ENCODE data around the gene CHD9. TPM values are rescaled to one million over a fixed set of nuclear protein-coding genes. Genes with fewer than 3 reads are reported as not detected.

The CHD9 gene
- total and polyA plus RNA-seq, 4 donors, result 6.2 to 46.6 (median 32.5) TPM

- TF ChIP-seq REST (IDR thresholded peaks at IDR 0.05), result no peak
- TF ChIP-seq FOXA2 (IDR thresholded peaks at IDR 0.05), result no peak
Observed at GRCh38 chr16:53153130-53153529, 98.3 kb downstream of the CHD9 start (continued).

DNA sequence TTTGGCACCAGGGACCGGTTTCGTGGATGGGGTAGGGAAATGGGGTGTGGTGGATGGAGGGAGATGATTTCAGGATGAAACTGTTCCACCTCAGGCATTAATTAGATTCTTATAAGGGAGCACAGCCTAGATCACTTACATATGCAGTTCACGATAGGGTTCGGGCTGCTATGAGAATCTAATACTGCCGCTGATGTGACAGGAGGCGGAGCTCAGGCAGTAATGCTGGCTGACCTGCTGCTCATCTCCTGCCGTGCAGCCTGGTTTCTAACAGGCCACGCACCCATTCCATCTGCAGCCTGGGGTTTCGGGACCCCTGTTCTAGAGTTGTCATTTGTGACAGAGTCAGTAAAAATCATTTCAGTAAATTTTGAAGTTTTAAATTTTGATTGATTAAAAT is 99.7 kb downstream of the CHD9 start:
- TF ChIP-seq FOXA2 (IDR thresholded peaks at IDR 0.05) (no peak), HNF4G (IDR thresholded peaks at IDR 0.05) (no peak), NR2F2 (IDR thresholded peaks at IDR 0.05) (no peak), CTCF (IDR thresholded peaks at IDR 0.05; ENCODE audit: low read depth, low read length, missing input control) (no peak), GABPA (IDR thresholded peaks at IDR 0.05 in 1 of 2, conservative IDR thresholded peaks at IDR 0.05 in 1 of 2) (no peak), ZBTB33 (IDR thresholded peaks at IDR 0.05) (no peak), JUND (IDR thresholded peaks at IDR 0.05) (no peak), RXRA (IDR thresholded peaks at IDR 0.05) (no peak), TAF1 (conservative IDR thresholded peaks at IDR 0.05) (no peak), YY1 (IDR thresholded peaks at IDR 0.05) (no peak), REST (IDR thresholded peaks at IDR 0.05) (no peak), EGR1 (IDR thresholded peaks at IDR 0.05; ENCODE audit: low read depth in 2 of 2) (no peak), RAD21 (IDR thresholded peaks at IDR 0.05) (no peak)
- TF ChIP-seq, protein P1, sequence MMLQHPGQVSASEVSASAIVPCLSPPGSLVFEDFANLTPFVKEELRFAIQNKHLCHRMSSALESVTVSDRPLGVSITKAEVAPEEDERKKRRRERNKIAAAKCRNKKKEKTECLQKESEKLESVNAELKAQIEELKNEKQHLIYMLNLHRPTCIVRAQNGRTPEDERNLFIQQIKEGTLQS (IDR thresholded peaks at IDR 0.05), result no peak
- H3K27ac ChIP-seq (ENCODE audit: low read depth in 1 of 2, low read length in 2 of 2), result no peak overlapping the region
- no peaks in the 10 kb centered on the region for H3K9me3 ChIP-seq (ENCODE audit: control insufficient read depth in 4 of 4, low read length in 3 of 4)
- H3K36me3 ChIP-seq (ENCODE audit: control insufficient read depth in 4 of 4, insufficient read depth in 3 of 4, low read depth in 1 of 4, low read length in 3 of 4), result peaks cover 0 to 17% (median 16%) of the 10 kb centered on the region in 4 donors
- WGBS, result 66% methylated on average over 9 of the region's 9 CpGs
- peaks cover 0 to 8% (median 2%) of the 10 kb centered on the region in 4 donors for H3K4me1 ChIP-seq (ENCODE audit: control insufficient read depth in 4 of 4, insufficient read depth in 4 of 4, low read length in 3 of 4)
- DNase-seq (ENCODE audit: low spot score), result no peak
- no peak overlapping the region for H3K9ac ChIP-seq (ENCODE audit: low read depth in 1 of 2, low read length in 2 of 2)
- H3K27me3 ChIP-seq (ENCODE audit: control insufficient read depth in 4 of 4, insufficient read depth in 4 of 4, low read length in 3 of 4), result no peaks in the 10 kb centered on the region
- H3K4me3 ChIP-seq (ENCODE audit: low read depth in 1 of 3, low read length in 3 of 3), result no peak overlapping the region

Data from liver (tissue), 9 donors.